Thyroid gland (tissue), 4 donors: Measurements from ENCODE around the gene LYRM4.

Source experiments
- CTCF ChIP-seq, 6 experiments: fragments of 200-600 bp in 3 of 6; fragments of 450-650 bp in 3 of 6; sonication (generic) in 3 of 6; IDR thresholded peaks; one replicate each; pipeline ENCODE4 v1.5.1; 2016 to 2019; ENCODE audit warnings: antibody characterized with exemption in 6 of 6, mild to moderate bottlenecking in 2 of 6, inconsistent platforms in 1 of 6, moderate library complexity in 1 of 6
- POLR2A ChIP-seq, 2 donors: fragments of 450-650 bp; IDR thresholded peaks; one replicate each; pipeline ENCODE4 v1.6.1; 2017; ENCODE audit warnings: antibody characterized with exemption in 2 of 2, mild to moderate bottlenecking in 2 of 2, moderate library complexity in 1 of 2

GRCh38 chr6:5243069-5243468 lies 17.7 kb downstream of the LYRM4 start:
- TF ChIP-seq POLR2A (IDR thresholded peaks at IDR 0.05) (no peak), CTCF (IDR thresholded peaks at IDR 0.05) (no peak)
